NT2/D1 (cell line): ENCODE data around the gene OMP.

Experiments
- DNase-seq: peaks from one replicate; pipeline ENCODE4 v3.0.0-alpha.2; 2011; ENCODE audit warnings: low read depth, low spot score
- H3K27me3 ChIP-seq: 2 replicates; pipeline ENCODE4 v1.6.0; 2011; ENCODE audit warnings: mild to moderate bottlenecking; ENCODE audit not compliant: insufficient read length, insufficient read depth
- H3K36me3 ChIP-seq: 2 replicates; pipeline ENCODE4 v1.6.1; 2011; ENCODE audit warnings: mild to moderate bottlenecking, low read length, mixed read lengths; ENCODE audit not compliant: insufficient read depth, insufficient read length
- H3K4me1 ChIP-seq: 2 replicates; pipeline ENCODE4 v1.5.1; 2011; ENCODE audit not compliant: insufficient read depth, insufficient read length
- H3K4me3 ChIP-seq: 2 replicates; pipeline ENCODE4 v1.5.1; 2011; ENCODE audit warnings: low read depth; ENCODE audit not compliant: insufficient read length
- H3K9ac ChIP-seq: 2 replicates; pipeline ENCODE4 v1.6.0; 2011; ENCODE audit warnings: low read depth; ENCODE audit not compliant: insufficient read length
- H3K9me3 ChIP-seq: 2 replicates; pipeline ENCODE4 v1.5.1; 2011; ENCODE audit warnings: mild to moderate bottlenecking, low read length; ENCODE audit not compliant: insufficient read depth
- SUZ12 ChIP-seq: IDR thresholded peaks from 2 replicates; pipeline ENCODE4 v1.6.1; 2011; ENCODE audit not compliant: insufficient read length, insufficient read depth; ENCODE audit errors: extremely low read depth
- YY1 ChIP-seq: IDR thresholded peaks from 2 replicates; pipeline ENCODE4 v1.6.1; 2011; ENCODE audit not compliant: insufficient read length, insufficient read depth
- ZNF274 ChIP-seq: IDR thresholded peaks from 2 replicates; pipeline ENCODE4 v1.6.1; 2011; ENCODE audit warnings: mild to moderate bottlenecking, low read depth, low read length

The OMP gene

DNA sequence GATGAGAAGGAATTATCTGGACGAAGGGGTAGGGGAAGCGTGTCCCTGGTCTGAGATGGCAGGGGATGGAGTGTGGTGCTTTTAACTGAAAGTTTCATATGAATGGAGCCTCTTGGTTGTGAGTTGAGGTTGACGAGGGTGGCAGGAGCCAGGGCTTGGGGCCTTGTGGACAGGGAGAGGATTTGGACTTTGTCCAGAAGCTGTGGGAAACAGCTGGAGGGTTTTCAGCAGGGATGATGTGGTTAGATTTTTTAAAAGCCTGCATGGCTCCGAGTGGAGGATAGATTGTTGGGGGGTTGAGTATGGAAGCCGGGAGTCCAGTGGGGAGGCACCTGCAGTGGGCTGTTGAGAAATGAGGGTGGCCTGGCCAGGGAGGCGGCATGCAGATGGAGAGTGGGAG is 50.2 kb downstream of the OMP start:
- DNase-seq, result no peak
- Histone ChIP-seq H3K4me3 (no peak overlapping the region), H3K36me3 (no peaks in the 10 kb centered on the region), H3K9ac (no peak overlapping the region), H3K4me1 (peaks cover 8% of the 10 kb centered on the region), H3K27me3 (no peaks in the 10 kb centered on the region), H3K9me3 (no peaks in the 10 kb centered on the region)
- TF ChIP-seq ZNF274 (no peak), SUZ12 (no peak), YY1 (no peak)
